CD4-positive, alpha-beta T cell treated with Interleukin-10 for 1 hour (primary cell): Measurements from ENCODE around the gene WWTR1.
A peak's percentile ranks its signal among the peaks of the same experiment; 100 is the strongest.

Source experiments
- DNase-seq: peaks from one replicate; pipeline ENCODE4 v3.0.0-alpha.2; 2020

Gene WWTR1

GRCh38 chr3:149657926-149658743 is at the start of gene WWTR1:
Gene WWTR1, minus strand, starts transcription at chr3:149658025. Its CDS starts 719 bp downstream, at chr3:149657306.
- DNase-seq: peak; percentile 31

DNA sequence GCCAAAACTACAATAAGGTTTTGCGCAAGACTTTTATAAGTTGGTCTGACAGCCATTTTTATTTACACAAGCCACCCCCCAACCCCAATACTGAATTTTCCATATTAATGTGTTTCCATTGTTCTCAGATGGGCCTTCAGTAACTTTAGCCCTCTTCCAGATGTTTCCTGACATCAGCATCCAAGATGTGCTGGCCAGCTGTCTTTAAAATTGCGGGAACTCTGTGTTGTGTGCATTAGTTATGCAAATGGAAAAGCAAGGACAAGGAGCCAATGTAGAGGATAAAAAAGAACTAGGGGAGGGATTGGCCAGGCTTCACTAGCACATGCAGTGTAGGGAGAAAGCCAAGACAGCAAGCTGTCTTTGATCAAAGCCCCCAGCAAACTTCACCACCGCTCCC is 49.1 kb upstream of the WWTR1 start:
- no peak for DNase-seq

GRCh38 chr3:149705416-149705815 is 47.6 kb upstream of the WWTR1 start:
- no peak for DNase-seq

DNA sequence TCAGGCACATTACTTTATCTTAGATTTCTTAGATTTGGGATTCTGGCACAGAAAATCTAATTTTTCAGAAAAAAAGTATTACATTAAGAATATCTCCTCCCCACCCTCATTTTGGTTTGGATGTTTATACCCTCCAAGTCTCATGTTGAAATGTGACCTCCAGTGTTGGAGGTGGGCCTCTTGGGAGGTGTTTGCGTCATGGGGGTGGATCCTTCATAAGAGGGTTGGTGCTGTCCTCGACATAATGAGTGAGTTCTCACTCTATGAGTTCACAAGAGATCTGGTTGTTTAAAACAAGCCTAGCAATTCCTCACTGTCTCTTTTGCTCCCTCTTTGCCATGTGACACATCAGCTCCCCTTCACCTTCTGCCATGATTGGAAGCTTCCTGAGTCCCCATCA is 45.6 kb upstream of the WWTR1 start:
- no peak for DNase-seq

DNA sequence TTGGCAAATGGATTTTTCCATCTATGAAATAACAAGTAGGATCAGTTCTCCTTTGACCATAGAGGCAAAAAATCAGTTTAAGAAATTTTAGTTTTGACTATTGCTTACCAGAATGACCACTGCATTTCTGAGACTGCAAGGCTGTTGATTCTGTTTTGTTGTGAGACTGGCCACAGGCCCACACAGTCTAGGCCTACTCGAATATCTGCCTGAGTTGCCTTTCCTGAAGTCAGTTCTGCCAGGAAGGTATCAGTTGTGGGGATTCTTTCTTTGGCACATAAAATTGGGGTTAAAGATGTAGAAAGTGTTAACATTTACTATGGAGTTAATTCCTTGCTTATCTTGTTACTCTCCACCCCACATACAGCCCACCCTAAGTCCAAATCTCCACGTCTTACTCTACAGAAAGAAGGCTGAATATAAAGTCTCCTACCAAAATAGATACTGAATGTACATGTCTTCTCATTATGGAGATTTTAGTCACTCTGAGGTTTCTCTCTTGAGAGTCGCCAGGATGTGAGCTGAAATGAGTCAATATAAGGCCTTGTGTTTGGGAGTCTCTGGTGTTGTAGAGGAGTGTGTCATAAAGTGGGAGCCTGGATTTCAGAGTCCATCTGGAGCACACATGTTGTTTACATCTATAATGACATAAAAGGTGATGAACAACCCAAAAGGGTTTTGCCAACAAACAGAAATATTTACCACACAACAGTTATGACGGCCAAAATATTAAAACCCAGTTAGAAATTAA is 45.0 kb upstream of the WWTR1 start:
- DNase-seq: no peak

- DNase-seq: no peak
Measured at GRCh38 chr3:149701977-149702350, 44.1 kb upstream of the WWTR1 start.

GRCh38 chr3:149701206-149701976 is 43.6 kb upstream of the WWTR1 start:
- DNase-seq: peak; percentile 30

- no peak for DNase-seq
Measured at GRCh38 chr3:149688122-149688757, 30.4 kb upstream of the WWTR1 start.

DNA sequence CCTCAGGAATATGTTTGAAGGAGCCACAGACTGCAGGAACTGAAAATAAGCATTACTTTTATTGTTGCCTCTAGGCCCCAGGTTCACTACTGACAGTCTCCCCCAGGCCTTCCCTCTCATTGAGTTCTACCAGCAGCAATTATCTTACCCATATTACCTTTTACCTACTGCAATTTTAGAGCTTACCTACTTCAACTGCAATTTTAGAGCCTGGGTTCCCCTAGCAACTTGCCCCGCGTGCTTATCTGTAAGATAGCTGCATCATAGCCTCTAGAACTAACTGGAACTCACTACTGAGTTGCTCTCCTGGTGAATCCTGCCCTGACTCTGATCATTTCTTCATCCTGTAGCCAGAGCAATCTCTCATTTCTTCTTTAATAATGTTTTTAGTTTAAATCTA is 29.2 kb upstream of the WWTR1 start:
- no peak for DNase-seq

DNA sequence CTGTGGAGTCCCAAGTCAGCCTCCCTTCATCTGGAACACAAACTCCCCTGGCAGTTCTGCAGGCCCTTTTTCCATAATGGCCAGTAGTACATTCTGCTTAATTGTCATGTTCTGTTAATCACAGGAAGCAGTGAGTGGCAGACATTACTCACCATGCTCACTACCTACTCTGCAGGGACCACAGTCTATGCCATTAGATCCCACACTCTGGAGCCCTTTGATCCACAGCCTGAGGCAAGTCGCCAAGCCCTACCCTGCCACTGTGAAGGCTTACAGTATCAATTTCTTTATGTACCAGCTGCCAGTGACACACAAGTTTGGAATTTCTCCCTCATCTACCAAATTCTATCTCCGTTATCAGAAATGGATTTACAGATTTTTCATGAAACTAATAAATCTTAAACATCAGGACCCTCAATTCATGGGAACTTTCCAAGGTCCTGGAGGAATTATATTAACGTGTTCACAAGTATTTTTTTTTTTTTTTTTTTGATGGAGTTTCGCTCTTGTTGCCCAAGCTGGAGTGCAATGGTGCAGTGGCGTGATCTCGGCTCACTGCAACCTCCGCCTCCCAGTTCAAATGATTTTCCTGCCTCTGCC is 20.6 kb upstream of the WWTR1 start:
- DNase-seq: no peak

- DNase-seq: no peak
Measured at GRCh38 chr3:149673393-149673792, 15.6 kb upstream of the WWTR1 start.

DNA sequence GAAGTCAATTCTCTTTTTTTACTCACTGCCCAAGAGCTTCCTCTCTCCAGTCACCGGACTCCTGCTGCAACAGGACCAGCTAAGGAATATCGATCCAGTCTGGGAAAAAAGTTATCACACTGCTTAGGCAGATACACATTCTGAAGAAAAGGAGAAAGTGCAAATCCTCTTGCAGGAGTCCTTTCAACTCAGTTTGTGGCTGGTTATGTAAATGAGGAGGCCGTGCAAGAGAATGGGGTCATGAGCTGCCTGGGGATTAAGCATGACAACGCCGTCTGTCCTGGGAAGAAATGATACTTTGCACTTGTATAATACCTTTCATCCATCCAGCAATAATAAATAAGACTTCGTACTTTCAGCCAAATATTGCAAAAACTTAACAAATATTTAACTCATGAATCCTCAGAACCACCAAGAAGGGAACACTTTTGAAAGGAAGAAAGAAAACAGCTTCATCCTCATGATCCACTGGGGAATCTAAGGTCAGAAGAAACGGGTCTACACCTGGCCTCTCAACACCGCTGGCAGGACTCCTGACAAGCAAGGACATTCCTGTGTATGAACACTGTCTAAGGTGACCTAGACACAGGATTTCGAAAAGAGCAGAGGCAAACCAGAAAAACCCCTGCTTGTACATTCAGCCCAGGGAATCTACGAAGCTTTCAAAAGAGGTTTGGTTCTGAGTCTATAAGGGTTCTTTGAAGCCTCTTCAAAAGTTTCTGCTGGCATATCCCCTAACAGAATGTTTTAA is 13.1 kb upstream of the WWTR1 start:
- no peak for DNase-seq

DNA sequence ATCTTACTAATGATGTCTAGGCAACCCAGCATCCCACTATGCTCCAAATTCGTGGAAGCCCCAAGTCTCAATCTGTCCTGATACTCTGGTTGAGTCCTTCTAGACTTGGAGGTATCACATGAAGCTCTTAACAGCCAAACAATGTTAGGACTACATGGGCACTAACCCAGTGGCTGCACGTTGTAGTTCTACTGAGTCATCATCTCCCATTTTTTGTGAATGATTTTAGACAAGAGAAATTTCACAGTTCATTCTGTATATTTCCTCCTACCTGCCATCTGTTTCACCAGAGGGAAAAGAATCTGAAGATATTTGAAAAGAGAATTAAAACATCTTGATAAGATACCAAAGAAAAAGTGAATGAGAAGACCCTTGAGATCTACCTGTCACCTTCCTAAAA is 9.8 kb upstream of the WWTR1 start:
- no peak for DNase-seq

DNA sequence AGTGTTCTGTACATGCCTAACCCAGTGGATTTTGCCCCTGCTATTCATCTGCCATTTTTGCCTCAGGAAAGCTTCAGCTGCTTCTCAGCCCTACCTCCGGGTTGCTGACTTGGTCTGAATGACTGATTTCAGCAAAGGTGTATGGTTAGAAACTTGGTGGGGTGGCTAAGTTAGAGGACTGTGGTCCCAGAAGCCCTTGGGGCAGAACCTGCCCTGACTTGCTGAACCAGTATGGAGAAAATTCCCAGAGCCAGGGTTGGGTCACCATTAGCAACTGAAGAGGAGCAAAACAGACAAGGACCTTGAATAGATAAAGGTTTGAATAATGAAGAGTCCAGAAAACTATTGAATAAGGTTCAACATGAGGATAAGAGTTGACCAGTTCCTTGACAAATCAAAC is 6.1 kb upstream of the WWTR1 start:
- no peak for DNase-seq

DNA sequence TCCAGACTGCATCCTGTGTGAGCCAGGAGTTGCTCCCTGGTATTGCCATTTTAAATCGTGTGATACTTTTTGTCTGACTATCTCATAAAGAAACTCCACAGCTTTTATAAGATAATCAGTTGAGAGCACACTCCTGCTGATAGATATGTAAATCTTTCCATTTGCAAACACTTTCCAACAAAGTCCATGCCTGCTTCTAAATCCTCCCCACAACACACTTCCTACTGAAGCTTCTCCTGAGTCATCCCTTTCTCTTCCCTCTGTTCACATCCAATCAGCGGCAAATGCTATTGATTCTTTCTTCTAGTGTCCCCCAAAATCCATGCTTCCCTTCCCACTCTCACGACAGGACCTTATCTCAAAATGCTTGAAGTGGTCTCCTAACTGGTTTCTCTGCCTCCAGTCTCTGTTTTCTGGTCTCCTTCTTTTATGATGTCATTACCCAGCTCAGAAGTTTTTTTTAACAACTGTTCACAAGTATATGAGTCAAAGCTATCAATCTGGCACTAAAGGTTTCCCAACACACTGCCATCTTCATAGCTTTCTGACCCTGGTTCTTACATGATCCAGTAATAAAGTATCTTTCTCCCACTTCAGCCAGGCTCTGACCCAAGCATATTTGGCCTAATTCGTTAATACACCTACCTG is 4.5 kb upstream of the WWTR1 start:
- DNase-seq: no peak

DNA sequence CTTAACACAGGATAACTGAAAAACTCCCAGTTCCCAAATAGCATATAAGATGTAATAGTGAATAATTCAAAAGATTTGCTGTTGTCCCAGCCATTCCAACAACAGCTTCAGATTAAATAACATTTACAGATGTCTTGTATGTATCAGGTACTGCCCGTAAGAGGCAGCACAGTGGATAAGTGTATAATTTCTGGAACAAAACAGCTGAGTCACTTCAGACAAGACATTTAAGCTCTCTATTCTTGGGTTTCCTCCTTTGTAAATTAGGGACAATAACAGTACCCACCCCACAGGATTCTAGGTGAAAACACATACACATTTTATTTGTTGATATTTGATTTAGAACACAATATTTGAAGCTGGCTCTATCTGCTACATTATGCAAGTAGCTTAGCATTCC is 2.6 kb upstream of the WWTR1 start:
- no peak for DNase-seq

GRCh38 chr3:149658744-149659497 is 1.1 kb upstream of the WWTR1 start:
- no peak for DNase-seq

DNA sequence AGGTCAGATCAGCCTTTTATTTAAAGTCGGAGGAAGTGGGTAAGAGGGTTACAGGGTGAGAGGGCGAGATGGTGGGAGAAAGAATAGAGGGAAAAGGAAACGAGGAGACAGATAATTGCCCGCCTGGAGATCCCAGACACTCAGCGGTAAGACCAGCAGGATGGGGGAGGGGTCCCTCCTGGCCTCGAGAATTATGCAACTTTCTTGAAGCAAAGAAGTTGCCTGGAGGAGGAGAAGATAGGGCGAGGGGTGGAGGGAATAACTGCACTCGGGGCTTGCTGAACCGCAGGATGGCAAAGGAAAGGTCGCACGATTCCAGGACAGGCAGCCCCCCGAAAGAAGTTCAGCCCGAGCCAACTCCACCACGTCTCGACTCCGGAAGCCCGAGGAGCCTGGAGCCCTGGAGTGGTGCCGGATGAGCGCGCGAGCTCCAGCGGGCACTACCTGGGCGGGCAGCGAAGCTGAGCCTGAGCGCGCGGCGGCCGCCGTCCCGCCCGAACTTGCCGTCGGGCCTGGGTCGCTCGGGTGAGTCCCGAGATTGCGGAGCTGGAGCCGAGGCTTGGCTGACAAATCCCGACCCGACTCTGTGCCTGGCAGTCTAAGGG is 402 bp downstream of the WWTR1 start:
- DNase-seq: no peak

DNA sequence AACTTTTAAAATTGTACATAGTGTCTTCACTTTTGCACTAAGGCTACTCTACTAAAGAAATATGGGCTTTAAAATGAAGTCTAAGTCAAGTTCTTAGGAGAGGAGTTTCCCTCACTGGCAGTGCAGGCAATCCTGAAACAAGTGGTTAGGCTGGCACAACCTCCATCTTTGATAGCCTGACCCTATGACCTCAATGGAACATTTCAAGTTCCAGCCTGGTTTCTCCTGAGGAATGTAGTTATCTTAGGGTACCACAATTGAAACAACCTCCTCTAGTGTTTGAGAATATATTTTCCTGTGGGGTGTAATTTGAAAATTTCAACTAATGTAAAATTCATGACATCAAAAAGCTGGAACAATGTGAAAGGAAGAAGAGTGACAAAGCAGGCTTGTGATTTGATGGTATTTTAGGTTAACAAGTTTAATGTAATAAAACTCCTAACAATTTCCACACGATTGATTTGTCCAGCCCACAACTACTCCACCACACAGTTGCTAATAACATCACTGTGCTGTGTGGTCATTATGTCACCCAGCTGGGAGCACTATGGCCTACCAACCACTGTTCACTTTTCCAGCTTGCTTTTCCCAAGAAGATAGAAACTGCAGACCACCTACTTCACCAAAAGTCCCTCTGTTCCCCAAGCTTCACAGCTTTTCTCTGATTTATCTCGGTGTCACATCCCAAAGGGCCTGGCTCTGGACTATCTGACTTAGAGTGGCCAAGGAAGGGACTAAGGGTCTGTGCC is 1.8 kb downstream of the WWTR1 start:
- no peak for DNase-seq
